HL-60/S4 (cell line): ENCODE measurements around the gene KDM2A.
"Not testable (repeated sequence)": the region's sequence is repeated elsewhere in the genome, so short reads cannot be mapped to it uniquely, and the experiment has no call there.

Experiments
- in situ Hi-C: fragments of 300-500 bp; cut with MboI; formaldehyde crosslinking; loops from 2 replicates; pipeline ENCODE4 v1.14.3; 2022; ENCODE audit warnings: low sequenced_read_pairs

Gene KDM2A

GRCh38 chr11:67117176-67117575 is 1.9 kb upstream of the KDM2A start:
- in situ Hi-C loops: no loop called here

- in situ Hi-C loops: no loop called here
Observed at GRCh38 chr11:67117672-67118180, 1.3 kb upstream of the KDM2A start.

GRCh38 chr11:67118181-67118766 is 789 bp upstream of the KDM2A start:
- in situ Hi-C loops: no loop called here

GRCh38 chr11:67119585-67120391 is 725 bp downstream of the KDM2A start:
- in situ Hi-C loops: no loop called here

GRCh38 chr11:67120456-67120855 is 1.4 kb downstream of the KDM2A start:
- in situ Hi-C loops: no loop called here

GRCh38 chr11:67120881-67121710 is 2.0 kb downstream of the KDM2A start:
- in situ Hi-C loops: no loop called here

GRCh38 chr11:67123801-67124200 is 4.7 kb downstream of the KDM2A start:
- in situ Hi-C loops: not testable (repeated sequence)

- in situ Hi-C loops: not testable (repeated sequence)
Observed at GRCh38 chr11:67126243-67126642, 7.2 kb downstream of the KDM2A start.

- in situ Hi-C loops: no loop called here
Observed at GRCh38 chr11:67126986-67127385, 7.9 kb downstream of the KDM2A start.

- in situ Hi-C loops: not testable (repeated sequence)
Observed at GRCh38 chr11:67130861-67131260, 11.8 kb downstream of the KDM2A start.

- in situ Hi-C loops: no loop called here
Observed at GRCh38 chr11:67136156-67136555, 17.1 kb downstream of the KDM2A start.

GRCh38 chr11:67138922-67139321 is 19.9 kb downstream of the KDM2A start:
- in situ Hi-C loops: no loop called here

- in situ Hi-C loops: no loop called here
Observed at GRCh38 chr11:67146516-67147226, 27.6 kb downstream of the KDM2A start.

GRCh38 chr11:67153971-67154370 is 34.9 kb downstream of the KDM2A start:
- in situ Hi-C loops: no loop called here

- in situ Hi-C loops: no loop called here
Observed at GRCh38 chr11:67154726-67155125, 35.7 kb downstream of the KDM2A start.

- in situ Hi-C loops: no loop called here
Observed at GRCh38 chr11:67157691-67158090, 38.6 kb downstream of the KDM2A start.

GRCh38 chr11:67158221-67158620 is 39.2 kb downstream of the KDM2A start:
- in situ Hi-C loops: no loop called here

GRCh38 chr11:67160045-67160444 is 41.0 kb downstream of the KDM2A start:
- in situ Hi-C loops: no loop called here

- in situ Hi-C loops: no loop called here
Observed at GRCh38 chr11:67160872-67161783, 42.1 kb downstream of the KDM2A start.

- in situ Hi-C loops: no loop called here
Observed at GRCh38 chr11:67163006-67163405, 43.9 kb downstream of the KDM2A start.
